OCI-LY7 (cell line): ENCODE data around the gene MSRB2. TPM values are rescaled to one million over a fixed set of nuclear protein-coding genes. Genes with fewer than 3 reads are reported as not detected.

Experiments
- BruUV-seq: library from RNA; stranded (reverse); fragments of 400-500 nt; replicated peaks from 2 replicates; lab custom pipeline; 2021; lab: Mats Ljungman, UMichigan
- CTCF ChIA-PET: fragments of 300-600 bp; sonication (Branson Sonifier 250); formaldehyde crosslinking; loops from one replicate; lab custom pipeline; 2022; ENCODE audit warnings: antibody characterized with exemption; ENCODE audit not compliant: unreplicated experiment; lab: Charles Lee
- POLR2A ChIA-PET: fragments of 300-600 bp; sonication (Branson Sonifier 250); formaldehyde crosslinking; loops from one replicate; lab custom pipeline; 2022; ENCODE audit warnings: antibody characterized with exemption; lab: Charles Lee
- DNase-seq: peaks from one replicate; pipeline ENCODE4 v3.0.0-alpha.2; 2015; ENCODE audit warnings: low spot score
- H2AFZ ChIP-seq: fragments of 200-600 bp; sonication (generic), shearing (Covaris generic); 2 replicates; pipeline ENCODE4 v1.6.1; 2014; ENCODE audit warnings: mild to moderate bottlenecking, antibody characterized with exemption, low read length, moderate library complexity
- H3K27ac ChIP-seq: fragments of 200-600 bp; sonication (generic); 2 replicates; pipeline ENCODE4 v1.5.1; 2014; ENCODE audit warnings: mixed run types, low read depth, mild to moderate bottlenecking, moderate library complexity, low read length, inconsistent platforms; ENCODE audit not compliant: poor library complexity, severe bottlenecking
- H3K36me3 ChIP-seq: fragments of 200-600 bp; sonication (generic); 2 replicates; pipeline ENCODE4 v1.6.1; 2014; ENCODE audit warnings: mild to moderate bottlenecking, antibody characterized with exemption, low read length, moderate library complexity, mixed read lengths; ENCODE audit not compliant: insufficient read depth
- H3K4me1 ChIP-seq: fragments of 200-600 bp; sonication (generic); 2 replicates; pipeline ENCODE4 v1.5.1; 2014; ENCODE audit warnings: mild to moderate bottlenecking, low read length; ENCODE audit not compliant: insufficient read depth, poor library complexity, severe bottlenecking
- H3K4me2 ChIP-seq: fragments of 200-600 bp; sonication (generic); 2 replicates; pipeline ENCODE4 v1.6.1; 2014; ENCODE audit warnings: mild to moderate bottlenecking, low read length
- H3K4me3 ChIP-seq: fragments of 200-600 bp; sonication (generic); 2 replicates; pipeline ENCODE4 v1.5.1; 2014; ENCODE audit warnings: mild to moderate bottlenecking, low read depth, low read length; ENCODE audit not compliant: poor library complexity, severe bottlenecking
- H3K79me2 ChIP-seq: fragments of 200-600 bp; sonication (generic); 2 replicates; pipeline ENCODE4 v1.6.1; 2016; ENCODE audit warnings: low read depth, mild to moderate bottlenecking, low read length, moderate library complexity, mixed read lengths; ENCODE audit not compliant: insufficient read depth
- H3K9me2 ChIP-seq: fragments of 200-600 bp; sonication (generic); 2 replicates; pipeline ENCODE4 v1.6.1; 2016; ENCODE audit warnings: mild to moderate bottlenecking, low read length, mixed read lengths; ENCODE audit not compliant: insufficient read depth
- H3K9me3 ChIP-seq: fragments of 200-600 bp; sonication (generic); 2 replicates; pipeline ENCODE4 v1.6.1; 2014; ENCODE audit warnings: mild to moderate bottlenecking, mixed run types, low read length, mixed read lengths
- H4K20me1 ChIP-seq: fragments of 200-600 bp; sonication (generic); 2 replicates; pipeline ENCODE4 v1.6.1; 2014; ENCODE audit warnings: mild to moderate bottlenecking, antibody characterized with exemption, low read length, moderate library complexity, mixed read lengths; ENCODE audit not compliant: insufficient read depth
- CTCF ChIP-seq: fragments of 200-600 bp; sonication (generic); conservative IDR thresholded peaks from 2 replicates; pipeline ENCODE4 v1.5.1; 2014; ENCODE audit warnings: mild to moderate bottlenecking, antibody characterized with exemption, low read length, moderate library complexity, mixed read lengths
- EZH2phosphoT487 ChIP-seq: fragments of 200-600 bp; sonication (generic); IDR thresholded peaks from 2 replicates; pipeline ENCODE4 v1.6.1; 2018; ENCODE audit warnings: low read depth, borderline replicate concordance, mild to moderate bottlenecking, mixed run types, antibody characterized with exemption, low read length, moderate library complexity, mixed read lengths
- intact Hi-C: fragments of 100-400 bp; cut with micrococcal nuclease; formaldehyde crosslinking; loops from one replicate; pipeline ENCODE4 v1.10.0; 2022; ENCODE audit not compliant: unreplicated experiment
- total RNA-seq, 2 experiments: library from RNA; depleted of rRNA in 1 of 2; stranded (reverse); fragments of >200 nt in 1 of 2; shearing (Covaris generic) in 1 of 2; gene quantifications; 2 replicates each; pipeline ENCODE4 v1.2.3, GENCODE V29; 2014 to 2022

The MSRB2 gene
- total RNA-seq, 2 experiments from 2014 or later: 8.1 to 17.6 TPM

- H3K36me3 ChIP-seq: no peaks in the 10 kb centered on the region
- TF ChIP-seq EZH2phosphoT487 (no peak), CTCF (no peak)
- H3K9me3 ChIP-seq: no peaks in the 10 kb centered on the region
- no peak overlapping the region for H2AFZ ChIP-seq
- H3K4me2 ChIP-seq: no peak overlapping the region
- BruUV-seq: no TSS peak
- H3K4me3 ChIP-seq: no peak overlapping the region
- ChIA-PET POLR2A (interaction anchor here (0.5 kb wide), 1 partner anchor 133 kb away, joined by 3 read pairs; no protein-coding TSS in a partner anchor), CTCF (no interaction called here)
- no peaks in the 10 kb centered on the region for H3K4me1 ChIP-seq
- no peaks in the 10 kb centered on the region for H3K79me2 ChIP-seq
- no peak overlapping the region for H3K27ac ChIP-seq
- H3K9me2 ChIP-seq: no peaks in the 10 kb centered on the region
- intact Hi-C loops: no loop called here
- no peaks in the 10 kb centered on the region for H4K20me1 ChIP-seq
- no peak for DNase-seq
These were observed 16.3 kb downstream of the MSRB2 start for GRCh38 chr10:23111517-23112286.

- Histone ChIP-seq H3K36me3 (no peaks in the 10 kb centered on the region), H3K79me2 (no peaks in the 10 kb centered on the region), H2AFZ (no peak overlapping the region), H3K4me2 (no peak overlapping the region), H4K20me1 (no peaks in the 10 kb centered on the region), H3K4me1 (no peaks in the 10 kb centered on the region), H3K9me3 (no peaks in the 10 kb centered on the region), H3K27ac (no peak overlapping the region), H3K9me2 (no peaks in the 10 kb centered on the region), H3K4me3 (no peak overlapping the region)
- no TSS peak for BruUV-seq
- ChIA-PET CTCF (no interaction called here), POLR2A (interaction anchor here (0.7 kb wide), 1 partner anchor 11 kb away, joined by 6 read pairs; no protein-coding TSS in a partner anchor)
- intact Hi-C loops: no loop called here
- DNase-seq: no peak
- TF ChIP-seq CTCF (no peak), EZH2phosphoT487 (no peak)
These were observed 19.0 kb downstream of the MSRB2 start for GRCh38 chr10:23114228-23114850.
